Psoas muscle (tissue), 8 donors: ENCODE measurements around the gene MMP21. TPM values are rescaled to one million over a fixed set of nuclear protein-coding genes. Genes with fewer than 3 reads are reported as not detected.

Experiments used
- ATAC-seq, 4 donors: fragments of 200-7000 bp; cut with Tn5 transposase; one replicate each; pipeline ENCODE4 v1.9.1; 2020; ENCODE audit warnings: moderate library complexity in 3 of 4, mild to moderate bottlenecking in 2 of 4
- DNase-seq, 2 donors: peaks; one replicate each; pipeline ENCODE4 v3.0.0-alpha.2; 2020
- H3K27ac ChIP-seq: fragments of 200-600 bp; one replicate; pipeline ENCODE4 v1.8.0; 2022
- H3K27me3 ChIP-seq, 3 donors: fragments of 200-600 bp in 1 of 3; one replicate each; pipeline versions ENCODE4 v1.6.1 to v1.8.0; 2013 to 2022; ENCODE audit warnings: low read length in 2 of 3, mild to moderate bottlenecking in 2 of 3, moderate library complexity in 1 of 3; ENCODE audit not compliant: insufficient read depth in 3 of 3
- H3K36me3 ChIP-seq, 2 donors: fragments of 200-600 bp in 1 of 2; one replicate each; pipeline versions ENCODE4 v1.6.1 to v1.8.0; 2013 to 2022; ENCODE audit warnings: low read depth in 1 of 2, mild to moderate bottlenecking in 1 of 2, moderate library complexity in 1 of 2; ENCODE audit not compliant: insufficient read depth in 1 of 2
- H3K4me1 ChIP-seq: fragments of 200-600 bp; one replicate; pipeline ENCODE4 v1.8.0; 2022
- H3K4me3 ChIP-seq: fragments of 200-600 bp; one replicate; pipeline ENCODE4 v1.8.0; 2022; ENCODE audit warnings: mild to moderate bottlenecking
- H3K9me3 ChIP-seq: fragments of 200-600 bp; one replicate; pipeline ENCODE4 v1.8.0; 2022
- CTCF ChIP-seq: fragments of 200-600 bp; IDR thresholded peaks from one replicate; pipeline ENCODE4 v1.8.0; 2022; ENCODE audit warnings: antibody characterized with exemption
- WGBS, 3 donors: extraction: QIAGEN DNeasy Blood & Tissue Kit; methylation state at CpG; one replicate each; pipeline versions ENCODE4 v1.1.6 to v1.1.7; 2013; 5-methylcytosine and 5-hydroxymethylcytosine counted together
- intact Hi-C, 2 donors: fragments of 100-400 bp; cut with DNase I; formaldehyde crosslinking; loops; one replicate each; pipeline versions ENCODE4 v1.11.0 to v1.14.2; 2022
- polyA plus RNA-seq, 3 donors: library from polyadenylated mRNA; stranded (reverse); fragments of 200-250 nt; gene quantifications; one replicate each; pipeline ENCODE4 v1.2.3, GENCODE V29; 2013
- total RNA-seq, 4 donors: library from RNA; stranded (reverse); fragmentation: NEBNext Ultra II Directional in 2 of 4; extraction: Animal tissue kit (Norgen Biotek cat#: 25700) in 2 of 4; gene quantifications; one replicate each; pipeline versions ENCODE4 v1.2.1 to v1.2.4, GENCODE V29; 2021 to 2023
- donor health status: healthy with polysubstance abuse.
- donor health status: DM: no; HTN: no; CAD: no; lungs with moderate emphysema.
- donor health status: Bipolar disorder and iron deficiency.
- donor health status: healthy.
- donor health status: DM: yes; HTN: yes; CAD: no.
- donor health status: DM: no; HTN: no; CAD: no.
- donor health status: DM: no; HTN: no; CAD: no.
- donor health status: DM: yes; HTN: yes; CAD: no.

Gene MMP21
- total and polyA plus RNA-seq, 7 donors: 0.03 to 0.17 (median 0.04) TPM; not detected in 4

- Histone ChIP-seq H3K4me1 (no peaks in the 10 kb centered on the region), H3K9me3 (no peaks in the 10 kb centered on the region), H3K36me3 (peaks cover 9 to 96% of the 10 kb centered on the region in 2 donors), H3K4me3 (no peak overlapping the region), H3K27me3 (no peaks in the 10 kb centered on the region), H3K27ac (no peak overlapping the region)
- no peak for DNase-seq
- no peak for TF ChIP-seq CTCF
- 93 to 96% (median 96%) methylated on average over 1 of the region's 1 CpG for WGBS, 3 donors
- no peak for ATAC-seq
- intact Hi-C loops: no loop called here
Measured at GRCh38 chr10:125801574-125801973, 26.0 kb upstream of the MMP21 start.

GRCh38 chr10:125799451-125800182 is 24.0 kb upstream of the MMP21 start:
- DNase-seq: no peak
- no peaks in the 10 kb centered on the region for H3K9me3 ChIP-seq
- no peak overlapping the region for H3K4me3 ChIP-seq
- H3K27ac ChIP-seq: no peak overlapping the region
- H3K27me3 ChIP-seq: no peaks in the 10 kb centered on the region
- 87 to 95% (median 93%) methylated on average over 8 of the region's 8 CpGs for WGBS, 3 donors
- peaks cover 7 to 96% of the 10 kb centered on the region in 2 donors for H3K36me3 ChIP-seq
- intact Hi-C loops: no loop called here
- no peaks in the 10 kb centered on the region for H3K4me1 ChIP-seq
- no peak for TF ChIP-seq CTCF
- no peak for ATAC-seq

- intact Hi-C loops: no loop called here
- TF ChIP-seq CTCF: no peak
- DNase-seq: no peak
- Histone ChIP-seq H3K27ac (no peak overlapping the region), H3K9me3 (no peaks in the 10 kb centered on the region), H3K27me3 (no peaks in the 10 kb centered on the region), H3K4me1 (no peaks in the 10 kb centered on the region), H3K36me3 (peaks cover 4 to 96% of the 10 kb centered on the region in 2 donors), H3K4me3 (no peak overlapping the region)
- no peak for ATAC-seq
- 50 to 71% (median 52%) methylated on average over 5 of the region's 5 CpGs for WGBS, 3 donors
Measured at GRCh38 chr10:125797994-125798662, 22.5 kb upstream of the MMP21 start.

GRCh38 chr10:125797424-125797823 is 21.8 kb upstream of the MMP21 start:
- H3K4me3 ChIP-seq: no peak overlapping the region
- ATAC-seq (no peak), DNase-seq (no peak)
- intact Hi-C loops: no loop called here
- no peaks in the 10 kb centered on the region for H3K4me1 ChIP-seq
- no peak overlapping the region for H3K27ac ChIP-seq
- no peaks in the 10 kb centered on the region for H3K9me3 ChIP-seq
- H3K27me3 ChIP-seq: no peaks in the 10 kb centered on the region
- no peak for TF ChIP-seq CTCF
- H3K36me3 ChIP-seq: peaks cover under 1 to 96% of the 10 kb centered on the region in 2 donors
- 89 to 92% (median 91%) methylated on average over 8 of the region's 8 CpGs for WGBS, 3 donors
